HG02610 (cell line): ENCODE data around the gene IKZF2.

Experiments used
- ATAC-seq: cut with Tn5 transposase; IDR thresholded peaks from one replicate; pipeline ENCODE4 v1.9.1; 2021; ENCODE audit warnings: mild to moderate bottlenecking, moderate library complexity; ENCODE audit not compliant: unreplicated experiment

The IKZF2 gene

DNA sequence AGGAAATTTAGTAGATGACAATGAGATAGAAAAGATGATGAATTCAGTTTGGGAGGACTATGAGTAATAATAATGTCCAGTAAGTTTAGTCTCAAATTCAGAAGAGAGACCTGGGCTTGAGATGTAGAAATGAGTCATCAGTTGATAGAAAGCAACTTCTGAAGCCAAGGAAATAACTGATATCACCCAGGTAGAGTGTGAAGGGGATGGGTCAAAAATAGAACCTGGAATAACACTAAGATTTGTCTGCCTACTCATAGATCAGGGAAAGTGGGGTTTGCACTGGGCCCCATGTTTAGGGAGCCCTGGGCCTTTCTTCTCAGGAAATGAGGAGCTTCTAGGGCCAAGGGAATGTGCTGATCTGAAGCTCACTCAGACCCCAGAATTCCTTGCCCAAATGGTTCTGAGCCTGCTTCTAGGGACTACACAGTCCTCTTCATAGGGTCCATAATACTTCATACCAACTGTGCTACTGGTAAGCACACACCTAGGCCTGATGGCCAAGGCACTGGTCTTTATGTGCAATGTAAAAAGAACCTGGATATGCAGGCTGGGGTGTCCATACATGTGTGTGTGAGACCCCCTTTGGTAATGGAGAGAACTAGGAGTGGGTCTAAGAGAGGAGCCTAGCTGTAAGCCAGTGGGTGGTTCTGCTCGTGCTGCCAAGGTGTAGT lies 141.2 kb downstream of the IKZF2 start:
- peak; percentile 79 for ATAC-seq

- no peak for ATAC-seq
Observed at GRCh38 chr2:213007290-213007838, 144.0 kb downstream of the IKZF2 start.

GRCh38 chr2:213004197-213004821 lies 147.1 kb downstream of the IKZF2 start:
- no peak for ATAC-seq

GRCh38 chr2:213002383-213002782 lies 149.0 kb downstream of the IKZF2 start:
- peak; percentile 45 for ATAC-seq

DNA sequence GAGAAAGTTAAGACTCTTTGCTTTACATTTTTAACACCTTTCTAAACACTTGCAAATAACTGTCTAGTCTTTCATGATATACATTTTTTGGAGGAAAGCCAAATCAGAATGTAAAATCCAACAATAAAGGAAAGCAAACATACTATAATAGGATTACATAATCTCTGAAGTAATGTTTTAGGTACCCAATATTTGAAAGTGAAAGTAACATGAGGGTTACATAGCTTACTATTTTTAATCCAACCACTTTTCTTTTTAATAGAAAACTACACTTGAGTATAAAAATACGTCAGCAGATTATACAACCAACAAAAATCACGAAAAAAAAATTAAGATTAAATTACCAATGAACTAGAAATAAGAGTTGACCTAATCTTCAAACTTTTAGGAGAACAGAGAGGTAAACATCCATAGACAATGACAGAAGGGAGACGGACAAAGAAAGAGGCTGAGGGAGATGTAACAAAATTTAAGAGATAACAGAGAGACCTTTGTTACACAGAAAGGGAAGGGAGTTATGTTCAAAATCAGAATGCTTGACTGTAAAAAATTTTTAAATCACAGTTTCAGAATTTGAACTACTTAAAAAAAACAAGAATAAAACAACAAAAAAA lies 150.0 kb downstream of the IKZF2 start:
- no peak for ATAC-seq

GRCh38 chr2:212998626-212999359 lies 152.6 kb downstream of the IKZF2 start:
- ATAC-seq = no peak

- ATAC-seq = no peak
Observed at GRCh38 chr2:212997526-212998020, 153.8 kb downstream of the IKZF2 start.

GRCh38 chr2:212995920-212996319 lies 155.5 kb downstream of the IKZF2 start:
- no peak for ATAC-seq

- ATAC-seq = no peak
Observed at GRCh38 chr2:212994976-212995375, 156.4 kb downstream of the IKZF2 start.

GRCh38 chr2:212991120-212991519 lies 160.3 kb downstream of the IKZF2 start:
- peak; percentile 88 for ATAC-seq

DNA sequence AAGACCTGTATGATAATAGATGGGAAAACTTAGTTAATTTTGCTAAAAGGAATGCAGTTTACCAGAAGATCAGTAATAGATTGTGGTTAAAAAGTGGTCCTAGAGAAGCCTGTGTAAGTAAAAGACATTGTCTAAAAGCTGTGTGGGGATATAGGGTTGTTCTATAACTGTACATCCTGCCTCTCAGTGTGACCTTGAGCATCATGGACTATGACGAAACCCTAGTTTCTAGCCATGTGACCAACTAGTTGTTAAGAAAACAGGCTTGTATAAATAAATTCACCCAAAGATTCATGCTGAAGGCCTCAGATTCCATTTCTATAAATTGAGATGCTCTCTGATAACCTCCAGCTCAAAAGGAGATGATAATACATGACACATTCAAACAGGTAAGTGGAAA lies 160.7 kb downstream of the IKZF2 start:
- peak; percentile 88 for ATAC-seq

GRCh38 chr2:212987492-212987891 lies 163.9 kb downstream of the IKZF2 start:
- ATAC-seq = no peak

DNA sequence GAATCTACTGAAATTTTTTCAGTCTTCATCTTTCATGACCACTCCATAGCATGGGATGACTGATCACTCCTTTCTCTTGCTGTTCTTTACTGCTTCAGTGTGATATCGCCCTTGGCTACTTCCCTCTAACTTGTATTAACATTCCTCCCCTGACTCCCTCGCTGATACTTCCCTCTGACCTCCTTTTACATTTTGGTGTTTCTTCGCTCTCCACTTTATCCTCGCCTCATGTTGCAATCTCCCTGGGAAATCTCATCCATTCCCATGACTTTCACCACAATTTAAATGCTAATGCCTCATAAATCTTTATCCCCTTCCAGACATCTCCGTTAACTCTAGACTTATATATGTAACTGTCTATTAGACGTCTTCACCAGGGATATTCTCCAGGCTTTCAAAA lies 167.3 kb downstream of the IKZF2 start:
- no peak for ATAC-seq

DNA sequence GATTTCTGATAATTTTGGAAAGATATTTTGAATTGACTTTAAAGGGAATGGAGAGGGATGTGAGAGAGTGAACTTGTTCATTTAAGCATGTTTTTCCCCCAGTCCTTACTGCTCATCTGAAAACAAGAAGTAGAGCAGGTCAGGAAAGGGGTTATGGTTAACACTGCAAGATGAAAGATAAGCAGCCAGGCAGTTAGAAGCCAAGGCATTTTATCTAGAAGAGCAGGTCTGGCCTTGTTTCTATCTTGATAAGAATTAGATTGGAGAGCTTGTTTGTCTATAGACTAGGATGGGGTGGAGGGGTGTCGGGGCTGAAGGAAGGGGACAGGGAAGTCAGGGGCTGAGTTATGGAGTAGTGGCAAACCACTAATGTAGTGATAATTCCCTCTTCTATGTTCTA lies 171.6 kb downstream of the IKZF2 start:
- no peak for ATAC-seq

- no peak for ATAC-seq
Observed at GRCh38 chr2:212979046-212979612, 172.3 kb downstream of the IKZF2 start.

DNA sequence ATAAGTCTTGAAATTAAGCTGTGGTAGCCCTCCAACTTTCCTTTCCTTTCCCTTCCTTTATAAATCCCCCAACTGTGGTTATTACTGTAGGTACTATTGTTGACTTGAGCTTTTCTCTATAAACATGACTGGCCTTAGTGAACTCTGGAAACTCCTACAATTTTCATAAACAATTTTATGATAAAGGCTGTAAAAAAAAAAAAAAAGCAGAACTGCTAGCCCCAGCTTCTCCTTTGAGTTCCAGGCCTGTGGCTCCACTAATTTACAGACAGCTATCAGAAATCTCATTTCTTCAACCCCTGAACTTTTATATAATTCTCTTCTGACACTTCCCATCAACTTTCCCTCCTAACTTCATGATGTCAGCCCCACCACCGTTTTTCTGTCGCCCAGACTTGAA lies 174.3 kb downstream of the IKZF2 start:
- no peak for ATAC-seq

DNA sequence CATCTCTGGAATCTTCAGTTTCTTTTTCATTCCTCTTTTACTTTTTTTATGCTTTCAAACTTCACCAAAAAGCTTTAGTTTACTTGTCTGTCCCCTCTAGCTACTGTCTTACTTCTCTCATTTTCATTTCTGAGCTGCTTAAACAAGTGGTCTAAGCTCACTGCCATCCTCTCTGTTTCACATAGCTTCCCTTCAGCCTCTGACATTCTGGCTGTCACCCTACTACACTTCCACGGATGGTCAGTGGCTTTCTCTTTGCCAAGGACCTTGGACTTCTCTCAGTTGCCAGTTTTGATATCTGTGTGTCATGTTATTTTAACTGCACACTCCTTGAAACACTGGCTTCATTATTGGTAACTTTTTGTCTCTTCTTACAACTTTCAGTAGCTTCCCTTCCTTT lies 176.1 kb downstream of the IKZF2 start:
- no peak for ATAC-seq

DNA sequence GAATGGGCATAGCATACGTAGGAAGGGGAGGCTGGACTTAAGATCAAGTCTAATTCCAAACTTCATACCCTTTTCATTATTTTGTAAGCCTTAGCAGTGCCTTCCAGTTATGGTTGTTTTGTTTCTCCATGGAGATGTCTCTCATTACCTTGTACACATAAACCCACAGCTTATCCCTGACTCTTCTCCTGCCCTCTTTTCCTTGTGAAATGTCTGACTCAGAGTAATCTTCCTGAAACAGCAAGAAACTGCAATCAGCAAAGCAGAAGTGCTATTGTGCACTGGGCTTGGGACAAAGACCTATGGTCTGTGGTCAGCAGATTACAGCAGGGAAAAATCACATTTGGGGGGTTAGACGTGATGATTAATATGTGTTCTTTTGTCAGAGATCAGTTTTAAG lies 176.7 kb downstream of the IKZF2 start:
- no peak for ATAC-seq

DNA sequence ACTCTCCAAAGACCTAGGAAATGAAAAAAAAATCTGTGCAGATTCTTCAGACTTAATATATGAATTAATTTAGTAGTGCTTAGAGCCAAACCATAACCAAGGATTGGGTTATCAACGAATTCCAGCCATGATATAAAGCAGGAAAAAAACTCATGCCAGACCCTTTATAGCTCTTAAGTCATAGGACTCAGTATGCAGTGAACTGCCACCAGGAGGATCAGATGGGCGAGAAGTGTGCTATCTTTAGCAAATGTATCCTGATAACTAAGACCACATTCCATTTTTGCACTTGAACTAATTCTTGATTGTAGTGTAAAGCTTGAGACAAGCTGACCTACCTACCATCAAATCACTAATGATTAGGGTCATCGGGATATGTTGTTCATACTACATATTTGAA lies 178.1 kb downstream of the IKZF2 start:
- ATAC-seq = no peak

DNA sequence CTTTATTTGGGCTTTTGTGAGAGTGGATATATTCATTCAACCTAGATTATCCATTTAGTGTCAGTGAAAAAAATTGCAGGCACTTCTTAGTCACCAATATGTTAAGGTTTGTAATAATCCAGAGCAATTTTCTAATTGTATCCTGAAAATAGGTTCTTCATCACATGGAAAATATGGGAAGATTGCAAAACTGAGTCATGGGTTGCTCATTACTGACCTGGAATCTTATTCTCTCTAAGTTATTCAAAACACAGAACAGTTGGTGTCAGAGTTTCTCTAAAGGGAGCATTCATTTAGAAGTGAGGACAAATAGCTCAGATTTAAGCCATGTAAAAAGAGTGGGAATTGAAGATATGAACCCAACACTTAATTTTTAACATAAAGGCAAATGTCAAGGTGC lies 181.3 kb downstream of the IKZF2 start:
- no peak for ATAC-seq
